Heart right ventricle (tissue), 16 donors: Measurements from ENCODE around the gene NAT10. TPM values are rescaled to one million over a fixed set of nuclear protein-coding genes. Genes with fewer than 3 reads are reported as not detected.
A peak's percentile ranks its signal among the peaks of the same experiment; 100 is the strongest.

Experiments used
- ATAC-seq, 8 donors: fragments of 200-7000 bp; cut with Tn5 transposase; one replicate each; pipeline ENCODE4 v1.9.1; 2020; ENCODE audit warnings: mild to moderate bottlenecking in 8 of 8, moderate library complexity in 8 of 8, moderate number of reproducible peaks in 1 of 8
- DNase-seq, 2 donors: peaks; one replicate each; pipeline ENCODE4 v3.0.0-alpha.2; 2020
- H3K27ac ChIP-seq, 10 donors: fragments of 200-600 bp; sonication (generic) in 2 of 10; one replicate each; pipeline versions ENCODE4 v1.5.0 to v1.8.0; 2020 to 2022; ENCODE audit warnings: mild to moderate bottlenecking in 3 of 10
- H3K27me3 ChIP-seq, 7 donors: fragments of 200-600 bp; one replicate each; pipeline ENCODE4 v1.8.0; 2021 to 2022; ENCODE audit warnings: mild to moderate bottlenecking in 2 of 7
- H3K36me3 ChIP-seq, 9 donors: fragments of 200-600 bp; sonication (generic) in 1 of 9; one replicate each; pipeline versions ENCODE4 v1.5.0 to v1.8.0; 2020 to 2022; ENCODE audit warnings: mild to moderate bottlenecking in 2 of 9
- H3K4me1 ChIP-seq, 9 donors: fragments of 200-600 bp; sonication (generic) in 1 of 9; one replicate each; pipeline versions ENCODE4 v1.5.0 to v1.8.0; 2020 to 2022; ENCODE audit warnings: mild to moderate bottlenecking in 4 of 9
- H3K4me3 ChIP-seq, 10 donors: fragments of 200-600 bp; sonication (generic) in 2 of 10; one replicate each; pipeline versions ENCODE4 v1.5.0 to v1.8.0; 2020 to 2022; ENCODE audit warnings: mild to moderate bottlenecking in 7 of 10, moderate library complexity in 2 of 10
- H3K9me3 ChIP-seq, 11 donors: fragments of 200-600 bp in 10 of 11; sonication (generic) in 2 of 11; one replicate each; pipeline versions ENCODE4 v1.5.0 to v1.8.0; 2013 to 2022; ENCODE audit warnings: mild to moderate bottlenecking in 2 of 11, control low read depth in 1 of 11, moderate library complexity in 1 of 11
- WGBS, 2 donors: extraction: QIAGEN DNeasy Blood & Tissue Kit; methylation state at CpG; one replicate each; pipeline ENCODE4 v1.1.7; 2013; ENCODE audit warnings: inconsistent platforms in 1 of 2; 5-methylcytosine and 5-hydroxymethylcytosine counted together
- intact Hi-C, 10 donors: fragments of 100-400 bp; cut with DNase I; formaldehyde crosslinking; loops; one replicate each; pipeline versions ENCODE4 v1.11.1 to v1.14.2; 2022
- polyA plus RNA-seq, 2 donors: library from polyadenylated mRNA; stranded (reverse); fragments of 200-250 nt; gene quantifications; one replicate each; pipeline ENCODE4 v1.2.3, GENCODE V29; 2013
- total RNA-seq, 10 donors: library from RNA; stranded (reverse); fragmentation: NEBNext Ultra II Directional in 3 of 10; extraction: Animal tissue kit (Norgen Biotek cat#: 25700) in 3 of 10; gene quantifications; one replicate each; pipeline versions ENCODE4 v1.2.1 to v1.2.4, GENCODE V29; 2021 to 2023
- TF ChIP-seq, protein P1 (sequence below), 9 donors: fragments of 200-600 bp; sonication (generic) in 2 of 9; IDR thresholded peaks; one replicate each; pipeline versions ENCODE4 v1.5.0 to v1.8.0; 2021 to 2022; ENCODE audit warnings: antibody characterized with exemption in 9 of 9, mild to moderate bottlenecking in 5 of 9, moderate library complexity in 1 of 9
- donor health status: Arrhythmogenic right ventricular cardiomyopathy.
- donor health status: ischemic (EF 13 %, LVEDD 7.1; RV severe dilation, severe dysfunction).
- donor health status: healthy with polysubstance abuse.
- donor health status: DM: no; HTN: yes; CAD: no.
- donor health status: DM: no; HTN: no; CAD: no.
- donor health status: ischemic (EF 25% LVEDD 6.9; RV normal size, moderate dysfunction).
- donor health status: ischemic (EF 25% LVEDD 5.7; RV mildly dilated, moderate dysfunction).
- donor health status: healthy.
- donor health status: DM: yes; HTN: yes; CAD: no.
- donor health status: Ischemic cardiomyopathy.
- donor health status: ischemic (EF 35%, LVEDD 5.7; RV mildly dilated, moderate dysfunction).
- donor health status: nonischemic (EF 11% LVEDD 7.7; RV severe dilation, severe dysfunction).
- donor health status: DM: yes; HTN: yes; CAD: no.
- donor health status: PGD.
- donor health status: ischemic (EF 29% LVEDD 5.4; RV normal size, mild dysfunction).
- donor health status: nonischemic (EF 23%, LVEDD 6.1; RV moderate dilation, normal function).

Gene NAT10
- total and polyA plus RNA-seq, 12 donors: 16.2 to 26.4 (median 21.9) TPM

DNA sequence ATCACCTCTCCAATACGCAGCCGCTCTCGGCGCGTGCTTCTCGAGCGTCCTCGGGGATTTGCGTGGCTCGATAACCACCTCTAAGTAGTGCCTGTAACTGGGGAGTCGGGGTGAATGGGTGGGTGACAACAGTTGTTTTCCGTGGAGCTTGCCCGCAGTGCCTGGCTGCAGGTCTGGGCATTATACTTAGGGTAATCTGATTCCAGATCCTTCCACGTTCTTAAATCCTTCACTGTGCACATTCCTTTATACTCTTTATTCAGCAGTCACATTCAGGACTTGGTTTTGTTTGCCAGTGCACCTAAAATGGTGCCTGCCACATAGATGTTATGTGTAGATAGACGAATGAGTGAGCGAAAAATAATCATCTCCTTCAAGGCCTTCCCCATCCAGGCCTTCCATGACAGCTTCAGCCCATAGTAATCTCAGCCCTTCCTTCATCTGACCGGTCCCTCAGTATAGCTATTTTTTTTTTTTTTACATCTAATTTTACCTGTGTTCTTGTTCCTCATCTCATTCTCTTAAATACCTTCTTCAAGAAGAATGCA is 602 bp downstream of the NAT10 start:
- H3K27ac ChIP-seq: peak overlapping the region in 9 of 10 donors; percentile 84 to 97 (median 95)
- no peaks in the 10 kb centered on the region for H3K9me3 ChIP-seq
- intact Hi-C loops: loop anchor here in 8 of 10 donors (1.0 to 10.0 kb wide), 8 partner anchors 51 to 339 kb away; partner anchors contain the start of genes CAPRIN1 (in 7 of the 8) and ABTB2 (in 1 of the 8)
- H3K4me3 ChIP-seq: peak overlapping the region; percentile 61 to 93 (median 80)
- ATAC-seq: peak in 3 of 8 donors; percentile 13 to 33 (median 22)
- H3K36me3 ChIP-seq: peaks cover 0 to 60% (median 18%) of the 10 kb centered on the region in 9 donors
- H3K27me3 ChIP-seq: no peaks in the 10 kb centered on the region
- TF ChIP-seq, protein P1, sequence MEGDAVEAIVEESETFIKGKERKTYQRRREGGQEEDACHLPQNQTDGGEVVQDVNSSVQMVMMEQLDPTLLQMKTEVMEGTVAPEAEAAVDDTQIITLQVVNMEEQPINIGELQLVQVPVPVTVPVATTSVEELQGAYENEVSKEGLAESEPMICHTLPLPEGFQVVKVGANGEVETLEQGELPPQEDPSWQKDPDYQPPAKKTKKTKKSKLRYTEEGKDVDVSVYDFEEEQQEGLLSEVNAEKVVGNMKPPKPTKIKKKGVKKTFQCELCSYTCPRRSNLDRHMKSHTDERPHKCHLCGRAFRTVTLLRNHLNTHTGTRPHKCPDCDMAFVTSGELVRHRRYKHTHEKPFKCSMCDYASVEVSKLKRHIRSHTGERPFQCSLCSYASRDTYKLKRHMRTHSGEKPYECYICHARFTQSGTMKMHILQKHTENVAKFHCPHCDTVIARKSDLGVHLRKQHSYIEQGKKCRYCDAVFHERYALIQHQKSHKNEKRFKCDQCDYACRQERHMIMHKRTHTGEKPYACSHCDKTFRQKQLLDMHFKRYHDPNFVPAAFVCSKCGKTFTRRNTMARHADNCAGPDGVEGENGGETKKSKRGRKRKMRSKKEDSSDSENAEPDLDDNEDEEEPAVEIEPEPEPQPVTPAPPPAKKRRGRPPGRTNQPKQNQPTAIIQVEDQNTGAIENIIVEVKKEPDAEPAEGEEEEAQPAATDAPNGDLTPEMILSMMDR (IDR thresholded peaks at IDR 0.05): no peak
- DNase-seq: no peak
- H3K4me1 ChIP-seq: peaks cover 0 to 27% (median 20%) of the 10 kb centered on the region in 9 donors
- 2 to 3% methylated on average over 17 of the region's 17 CpGs for WGBS, 2 donors

DNA sequence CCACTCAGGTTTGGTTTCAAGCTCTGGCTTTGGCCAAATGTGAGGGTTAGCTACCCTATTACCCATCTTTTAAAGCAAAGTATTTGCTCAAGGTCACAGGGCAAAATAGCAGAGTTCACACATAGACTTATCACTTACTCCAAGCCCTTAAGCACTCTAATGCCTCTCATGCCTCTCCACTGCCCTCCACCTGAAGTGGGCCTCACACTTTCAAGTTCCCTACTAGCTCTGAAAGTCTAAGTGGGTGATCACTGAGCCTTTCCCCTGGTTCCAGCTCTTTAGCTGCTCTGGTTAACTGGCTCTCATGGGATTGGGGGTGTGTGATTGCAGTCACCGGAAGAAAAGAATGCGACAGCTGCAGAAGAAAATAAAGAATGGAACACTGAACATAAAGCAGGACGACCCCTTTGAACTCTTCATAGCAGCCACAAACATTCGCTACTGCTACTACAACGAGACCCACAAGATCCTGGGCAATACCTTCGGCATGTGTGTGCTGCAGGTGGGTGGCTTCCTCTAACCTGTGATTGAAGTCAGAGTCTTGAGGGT is 6.4 kb downstream of the NAT10 start:
- ATAC-seq (no peak), DNase-seq (no peak)
- no peaks in the 10 kb centered on the region for H3K9me3 ChIP-seq
- no peaks in the 10 kb centered on the region for H3K27me3 ChIP-seq
- intact Hi-C loops: loop anchor here in 1 of 10 donors (10.0 kb wide), 1 partner anchor 117 kb away; no protein-coding TSS in a partner anchor
- peaks cover 0 to 98% (median 58%) of the 10 kb centered on the region in 9 donors for H3K36me3 ChIP-seq
- no peak overlapping the region for H3K4me3 ChIP-seq
- 89 to 92% methylated on average over 6 of the region's 6 CpGs for WGBS, 2 donors
- TF ChIP-seq, protein P1 (IDR thresholded peaks at IDR 0.05): no peak
- peaks cover 0 to 14% (median 6%) of the 10 kb centered on the region in 9 donors for H3K4me1 ChIP-seq
- no peak overlapping the region for H3K27ac ChIP-seq

DNA sequence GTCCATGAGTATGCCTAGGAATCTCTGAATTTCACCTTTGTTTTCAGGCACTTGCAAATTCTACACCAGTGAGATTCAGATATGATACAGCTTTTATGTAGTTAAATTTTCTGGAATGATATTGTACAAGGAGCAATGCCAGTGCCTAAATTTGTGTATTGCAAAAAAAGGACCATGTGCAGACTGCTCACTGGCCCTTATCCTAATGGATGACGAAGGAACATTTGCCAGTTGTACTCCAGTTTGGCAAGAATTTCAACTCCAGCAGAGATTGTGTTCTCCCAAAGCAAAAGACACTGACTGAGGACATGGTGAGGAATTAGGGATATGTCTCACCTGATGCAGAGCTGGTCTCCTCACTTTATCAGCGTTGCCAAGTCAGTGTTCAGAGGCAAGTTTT is 8.6 kb downstream of the NAT10 start:
- intact Hi-C loops: loop anchor here in 1 of 10 donors (10.0 kb wide), 1 partner anchor 119 kb away; no protein-coding TSS in a partner anchor
- no peak overlapping the region for H3K4me3 ChIP-seq
- H3K27me3 ChIP-seq: no peaks in the 10 kb centered on the region
- no peaks in the 10 kb centered on the region for H3K9me3 ChIP-seq
- DNase-seq: no peak
- TF ChIP-seq, protein P1 (IDR thresholded peaks at IDR 0.05): no peak
- peaks cover 0 to 8% (median 0%) of the 10 kb centered on the region in 9 donors for H3K4me1 ChIP-seq
- peaks cover 4 to 100% (median 79%) of the 10 kb centered on the region in 9 donors for H3K36me3 ChIP-seq
- ATAC-seq: peak in 2 of 8 donors; percentile 21 to 67
- 74 to 86% methylated on average over 2 of the region's 2 CpGs for WGBS, 2 donors
- H3K27ac ChIP-seq: no peak overlapping the region

DNA sequence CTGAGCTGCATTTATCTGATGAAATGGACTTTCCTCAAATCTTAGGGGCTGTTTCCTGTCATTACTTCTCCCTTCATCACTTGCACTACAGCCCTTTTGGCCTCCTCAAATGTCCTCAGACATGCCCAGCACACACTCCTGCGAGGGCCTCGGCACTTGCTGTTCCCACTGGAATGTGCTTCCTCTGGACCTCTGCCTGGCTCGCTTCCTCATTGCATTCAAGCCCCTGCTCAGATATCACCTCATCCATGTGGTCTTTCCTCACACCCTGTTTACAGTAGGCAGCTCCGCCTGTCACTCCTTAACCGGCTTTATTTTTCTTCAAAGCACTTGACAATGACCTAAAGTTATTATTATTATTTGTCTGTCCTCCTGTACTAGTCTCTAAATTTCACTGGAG is 9.0 kb downstream of the NAT10 start:
- intact Hi-C loops: loop anchor here in 1 of 10 donors (10.0 kb wide), 1 partner anchor 120 kb away; no protein-coding TSS in a partner anchor
- DNase-seq: no peak
- ATAC-seq: no peak
- no peak overlapping the region for H3K4me3 ChIP-seq
- WGBS, 2 donors: 67 to 74% methylated on average over 5 of the region's 5 CpGs
- no peaks in the 10 kb centered on the region for H3K9me3 ChIP-seq
- no peak overlapping the region for H3K27ac ChIP-seq
- H3K27me3 ChIP-seq: no peaks in the 10 kb centered on the region
- peaks cover 5 to 100% (median 80%) of the 10 kb centered on the region in 9 donors for H3K36me3 ChIP-seq
- H3K4me1 ChIP-seq: peaks cover 0 to 8% (median 0%) of the 10 kb centered on the region in 9 donors
- TF ChIP-seq, protein P1 (IDR thresholded peaks at IDR 0.05): no peak
